Astrocyte (in vitro differentiated cells and primary cell): ENCODE data around the gene CD226. TPM values are rescaled to one million over a fixed set of nuclear protein-coding genes. Genes with fewer than 3 reads are reported as not detected.
"Not testable (repeated sequence)": the region's sequence is repeated elsewhere in the genome, so short reads cannot be mapped to it uniquely, and the experiment has no call there.

ENCODE experiments used
- DNase-seq: peaks from one replicate; pipeline ENCODE4 v3.0.0-alpha.2; 2010; ENCODE audit warnings: low read depth
- FAIRE-seq: peaks from 2 replicates; lab custom pipeline; 2011; peaks lifted over from hg19 to GRCh38; lab: Jason Lieb, UNC
- H2AFZ ChIP-seq: 2 replicates; pipeline ENCODE4 v1.6.0; 2012; ENCODE audit warnings: low read depth, low read length, inconsistent platforms
- H3K27ac ChIP-seq: 2 replicates; pipeline ENCODE4 v1.5.1; 2011; ENCODE audit warnings: low read depth, low read length, inconsistent platforms
- H3K27me3 ChIP-seq: 2 replicates; pipeline ENCODE4 v1.6.0; 2011; ENCODE audit warnings: low read length, inconsistent platforms; ENCODE audit not compliant: insufficient read depth
- H3K36me3 ChIP-seq: 2 replicates; pipeline ENCODE4 v1.5.1; 2011; ENCODE audit warnings: low read length, inconsistent platforms; ENCODE audit not compliant: insufficient read depth
- H3K4me1 ChIP-seq: 2 replicates; pipeline ENCODE4 v1.5.1; 2011; ENCODE audit warnings: low read length, inconsistent platforms; ENCODE audit not compliant: insufficient read depth
- H3K4me2 ChIP-seq: 2 replicates; pipeline ENCODE4 v1.6.0; 2012; ENCODE audit warnings: low read length, inconsistent platforms
- H3K4me3 ChIP-seq: 2 replicates; pipeline ENCODE4 v1.5.1; 2011; ENCODE audit warnings: low read depth, mild to moderate bottlenecking, low read length, inconsistent platforms; ENCODE audit not compliant: insufficient read depth
- H3K79me2 ChIP-seq: 2 replicates; pipeline ENCODE4 v1.6.0; 2012; ENCODE audit warnings: mild to moderate bottlenecking, low read length, inconsistent platforms; ENCODE audit not compliant: insufficient read depth
- H3K9ac ChIP-seq: 2 replicates; pipeline ENCODE4 v1.6.0; 2012; ENCODE audit warnings: mild to moderate bottlenecking, low read length, inconsistent platforms
- H3K9me3 ChIP-seq: 2 replicates; pipeline ENCODE4 v1.5.1; 2012; ENCODE audit warnings: low read depth, mild to moderate bottlenecking, low read length, inconsistent platforms; ENCODE audit not compliant: insufficient read depth
- H4K20me1 ChIP-seq: 2 replicates; pipeline ENCODE4 v1.6.0; 2012; ENCODE audit warnings: low read length, inconsistent platforms; ENCODE audit not compliant: insufficient read depth
- H3K27ac Mint-ChIP-seq: one replicate; pipeline ENCODE4 v1.8.0; 2021; ENCODE audit warnings: mild to moderate bottlenecking, mixed read lengths; ENCODE audit not compliant: unreplicated experiment
- H3K27me3 Mint-ChIP-seq: one replicate; pipeline ENCODE4 v1.8.0; 2021; ENCODE audit warnings: low read depth, mixed read lengths; ENCODE audit not compliant: unreplicated experiment
- H3K36me3 Mint-ChIP-seq: one replicate; pipeline ENCODE4 v1.8.0; 2021; ENCODE audit warnings: low read depth, mixed read lengths; ENCODE audit not compliant: unreplicated experiment
- H3K4me1 Mint-ChIP-seq: one replicate; pipeline ENCODE4 v1.8.0; 2021; ENCODE audit warnings: low read depth, mixed read lengths; ENCODE audit not compliant: unreplicated experiment
- H3K4me3 Mint-ChIP-seq: one replicate; pipeline ENCODE4 v1.8.0; 2021; ENCODE audit warnings: mild to moderate bottlenecking, moderate library complexity, mixed read lengths; ENCODE audit not compliant: unreplicated experiment
- H3K9me3 Mint-ChIP-seq: one replicate; pipeline ENCODE4 v1.8.0; 2021; ENCODE audit warnings: mild to moderate bottlenecking, mixed read lengths; ENCODE audit not compliant: unreplicated experiment
- CTCF ChIP-seq: IDR thresholded peaks from 2 replicates; pipeline ENCODE4 v1.5.1; 2011; ENCODE audit warnings: low read depth, mild to moderate bottlenecking, inconsistent platforms, low read length, moderate library complexity; ENCODE audit not compliant: insufficient read depth
- EZH2 ChIP-seq: IDR thresholded peaks from 2 replicates; pipeline ENCODE4 v1.6.1; 2012; ENCODE audit warnings: mild to moderate bottlenecking, low read length, inconsistent platforms; ENCODE audit not compliant: insufficient read depth
- total RNA-seq: library from RNA; stranded (reverse); gene quantifications from 2 replicates; pipeline ENCODE4 v1.2.1, GENCODE V29; 2021

The CD226 gene
- total RNA-seq, 1 donor from 2014 or later = 0.07 TPM

- Mint-ChIP-seq H3K4me3 (no peak overlapping the region), H3K27me3 (no peaks in the 10 kb centered on the region), H3K36me3 (no peaks in the 10 kb centered on the region), H3K9me3 (no peaks in the 10 kb centered on the region), H3K27ac (no peak overlapping the region), H3K4me1 (no peaks in the 10 kb centered on the region)
- no peaks in the 10 kb centered on the region for H3K36me3 ChIP-seq
- no peaks in the 10 kb centered on the region for H3K4me1 ChIP-seq
- no peak overlapping the region for H3K4me3 ChIP-seq
- H3K4me2 ChIP-seq = no peak overlapping the region
- no peaks in the 10 kb centered on the region for H3K9me3 ChIP-seq
- no peaks in the 10 kb centered on the region for H3K79me2 ChIP-seq
- TF ChIP-seq EZH2 (no peak), CTCF (no peak)
- FAIRE-seq (no peak), DNase-seq (no peak)
- H4K20me1 ChIP-seq = no peaks in the 10 kb centered on the region
- H2AFZ ChIP-seq = no peak overlapping the region
- H3K9ac ChIP-seq = no peak overlapping the region
- H3K27ac ChIP-seq = no peak overlapping the region
- no peaks in the 10 kb centered on the region for H3K27me3 ChIP-seq
Measured at GRCh38 chr18:69865776-69866175, 81.9 kb downstream of the CD226 start.

- not testable (repeated sequence) for H3K4me3 ChIP-seq, H3K27me3 ChIP-seq, H3K9me3 ChIP-seq, H2AFZ ChIP-seq, H3K36me3 ChIP-seq, H3K36me3 Mint-ChIP-seq, H3K27ac ChIP-seq, H3K4me2 ChIP-seq, H3K4me1 ChIP-seq, H3K4me3 Mint-ChIP-seq, H3K79me2 ChIP-seq, H3K9me3 Mint-ChIP-seq, H3K27ac Mint-ChIP-seq, H3K27me3 Mint-ChIP-seq, H3K9ac ChIP-seq, FAIRE-seq, H3K4me1 Mint-ChIP-seq, H4K20me1 ChIP-seq, DNase-seq
Measured at GRCh38 chr18:69864802-69865201, 82.9 kb downstream of the CD226 start.

GRCh38 chr18:69858897-69859296, 88.8 kb downstream of the CD226 start:
- H3K4me1 Mint-ChIP-seq = no peaks in the 10 kb centered on the region
- no peak for FAIRE-seq

More at GRCh38 chr18:69858897-69859296, 88.8 kb downstream of the CD226 start:
- H4K20me1 ChIP-seq = no peaks in the 10 kb centered on the region
- H3K27ac Mint-ChIP-seq = no peak overlapping the region
- no peak overlapping the region for H3K4me3 Mint-ChIP-seq
- TF ChIP-seq EZH2 (no peak), CTCF (no peak)
- H3K4me1 ChIP-seq = no peaks in the 10 kb centered on the region
- no peak overlapping the region for H3K27ac ChIP-seq
- no peak overlapping the region for H3K9ac ChIP-seq
- no peaks in the 10 kb centered on the region for H3K79me2 ChIP-seq
- H3K27me3 Mint-ChIP-seq = no peaks in the 10 kb centered on the region
- no peaks in the 10 kb centered on the region for H3K36me3 ChIP-seq
- H3K9me3 Mint-ChIP-seq = no peaks in the 10 kb centered on the region
- H3K27me3 ChIP-seq = no peaks in the 10 kb centered on the region
- no peak overlapping the region for H3K4me3 ChIP-seq
- H3K9me3 ChIP-seq = no peaks in the 10 kb centered on the region
- DNase-seq = no peak
- H2AFZ ChIP-seq = no peak overlapping the region
- no peak overlapping the region for H3K4me2 ChIP-seq
- no peaks in the 10 kb centered on the region for H3K36me3 Mint-ChIP-seq
